Thyroid gland (tissue), 4 donors: Measurements from ENCODE around the gene NPAS2.

ENCODE experiments used
- CTCF ChIP-seq, 6 experiments: fragments of 200-600 bp in 3 of 6; fragments of 450-650 bp in 3 of 6; sonication (generic) in 3 of 6; IDR thresholded peaks; one replicate each; pipeline ENCODE4 v1.5.1; 2016 to 2019; ENCODE audit warnings: antibody characterized with exemption in 6 of 6, mild to moderate bottlenecking in 2 of 6, inconsistent platforms in 1 of 6, moderate library complexity in 1 of 6
- POLR2A ChIP-seq, 2 donors: fragments of 450-650 bp; IDR thresholded peaks; one replicate each; pipeline ENCODE4 v1.6.1; 2017; ENCODE audit warnings: antibody characterized with exemption in 2 of 2, mild to moderate bottlenecking in 2 of 2, moderate library complexity in 1 of 2

- peak; percentile 60 to 90 for TF ChIP-seq POLR2A (IDR thresholded peaks at IDR 0.05)
- TF ChIP-seq CTCF (IDR thresholded peaks at IDR 0.05) = peak in 1 of 6 experiments; percentile 15
Observed at GRCh38 chr2:101001691-101002561, 182.0 kb downstream of the NPAS2 start, which contains the start of gene RPL31.
